GM21423 (cell line): Measurements from ENCODE around the gene GGTA1.

ENCODE experiments used
- ATAC-seq: cut with Tn5 transposase; IDR thresholded peaks from one replicate; pipeline ENCODE4 v1.9.1; 2021; ENCODE audit warnings: mild to moderate bottlenecking, moderate library complexity; ENCODE audit not compliant: unreplicated experiment

The GGTA1 gene

DNA sequence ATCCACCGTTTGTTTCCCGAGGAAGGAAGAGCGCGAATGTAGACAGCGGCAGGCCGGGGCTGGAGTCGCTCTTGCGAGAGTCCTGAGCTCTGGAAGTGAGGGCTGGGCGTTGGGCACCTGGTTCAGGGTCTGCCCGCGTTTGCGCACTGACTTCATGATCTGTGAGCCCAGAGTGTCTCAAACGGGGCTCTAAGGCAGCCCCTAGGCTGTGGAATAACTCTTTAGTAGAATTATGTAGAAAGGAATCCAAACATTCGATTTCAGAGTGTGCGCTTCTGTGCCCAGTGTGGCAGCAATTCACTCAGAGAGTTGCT is 478 bp upstream of the GGTA1 start:
- no peak for ATAC-seq

DNA sequence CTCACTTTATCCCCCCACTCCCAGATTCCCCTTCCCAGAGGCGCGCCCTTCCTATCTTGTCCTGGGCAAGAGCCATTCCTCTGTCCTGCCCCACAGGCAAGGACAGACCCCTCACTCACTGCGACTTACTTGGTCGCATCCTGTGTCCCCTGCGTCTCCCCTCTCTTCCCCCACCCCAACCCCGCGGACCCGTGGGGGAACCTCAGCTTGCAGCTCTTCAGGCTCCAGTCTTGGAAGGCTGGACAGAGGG is 542 bp downstream of the GGTA1 start:
- no peak for ATAC-seq

DNA sequence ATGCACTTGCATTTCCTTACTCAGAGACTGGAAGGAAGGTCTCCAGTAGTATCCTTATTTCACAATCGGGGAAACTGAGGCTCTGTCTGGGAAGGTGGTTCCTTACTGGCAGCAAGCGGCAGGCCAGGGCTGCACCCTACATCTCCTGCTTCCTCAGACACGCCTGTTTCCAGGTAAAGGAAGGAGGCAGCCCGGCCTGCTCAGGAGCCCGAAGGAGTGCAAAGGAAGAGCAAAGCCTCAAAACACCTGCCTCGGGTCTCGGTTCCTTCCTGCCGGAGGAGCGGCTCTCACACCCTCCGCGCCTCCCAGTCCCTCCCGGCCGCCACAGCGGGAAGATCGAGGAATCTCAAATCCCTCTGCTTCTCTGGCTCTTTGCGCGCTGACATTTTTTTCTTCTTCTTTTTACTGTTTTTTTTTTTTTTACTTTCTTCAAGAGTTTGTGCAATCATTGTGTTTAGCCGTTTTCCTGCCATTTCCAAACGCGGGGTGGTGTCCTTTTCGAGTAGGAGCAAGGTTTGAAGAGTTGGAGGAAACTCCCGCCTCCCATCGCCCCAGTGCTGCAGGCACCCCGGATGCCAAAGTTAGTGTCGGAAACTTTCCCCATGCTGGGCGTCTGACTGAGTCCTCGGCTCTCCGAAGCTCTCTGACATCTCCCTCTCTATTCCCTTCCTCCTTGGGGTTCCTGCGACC is 1.0 kb downstream of the GGTA1 start:
- ATAC-seq = no peak

DNA sequence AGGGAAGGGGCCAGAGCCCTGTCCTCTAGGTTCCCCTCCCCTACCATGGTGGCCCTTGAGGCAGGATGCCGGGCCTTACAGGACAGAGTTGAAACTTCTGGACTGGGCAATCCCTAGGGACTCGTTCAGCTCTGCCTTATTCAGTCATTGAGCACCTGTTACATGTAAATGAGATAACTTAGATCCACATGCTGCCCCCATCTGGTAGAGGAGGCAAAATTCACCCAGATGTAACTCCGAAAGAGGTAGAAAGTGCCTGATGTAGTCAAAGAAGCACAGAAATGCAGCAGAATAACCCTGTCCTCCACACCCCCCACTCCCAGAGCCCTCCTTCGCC is 1.5 kb downstream of the GGTA1 start:
- peak; percentile 76 for ATAC-seq

DNA sequence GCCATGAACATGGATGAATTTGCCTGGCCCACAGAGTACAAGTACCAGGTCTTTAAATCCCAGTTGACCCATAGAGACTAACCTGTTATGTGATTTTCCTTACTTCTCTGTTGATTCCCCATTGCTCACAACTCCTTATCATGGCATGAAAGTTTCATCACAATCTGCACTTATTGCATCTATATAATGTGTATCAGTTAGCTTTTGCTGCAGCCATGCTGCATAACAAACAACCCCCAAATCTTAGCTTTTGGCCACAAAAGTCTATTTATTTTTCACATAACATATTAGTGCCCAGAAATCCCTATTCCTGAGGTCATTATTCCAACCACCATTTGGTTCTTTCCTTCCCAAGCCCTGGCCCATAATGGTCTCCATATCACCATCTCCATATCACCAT is 3.7 kb downstream of the GGTA1 start:
- no peak for ATAC-seq

DNA sequence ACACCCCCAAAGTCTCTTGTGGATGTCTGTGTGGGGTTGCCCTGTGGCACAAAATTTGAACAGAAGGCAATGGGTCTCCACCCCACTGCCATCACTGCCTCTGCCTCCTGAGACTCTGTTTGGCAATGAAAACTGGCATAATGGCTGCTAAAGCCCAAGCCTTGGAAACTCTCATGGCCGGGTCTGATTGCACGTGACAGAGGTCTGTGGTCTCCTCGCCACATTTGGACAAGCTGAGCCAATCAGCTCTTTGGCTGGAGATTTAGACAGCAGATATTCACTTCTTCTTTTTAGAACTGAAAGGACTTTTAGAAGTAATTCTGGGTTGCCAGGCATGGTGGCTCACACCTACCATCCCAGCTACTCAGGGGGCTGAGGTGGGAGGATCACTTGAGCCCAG is 5.5 kb downstream of the GGTA1 start:
- no peak for ATAC-seq

DNA sequence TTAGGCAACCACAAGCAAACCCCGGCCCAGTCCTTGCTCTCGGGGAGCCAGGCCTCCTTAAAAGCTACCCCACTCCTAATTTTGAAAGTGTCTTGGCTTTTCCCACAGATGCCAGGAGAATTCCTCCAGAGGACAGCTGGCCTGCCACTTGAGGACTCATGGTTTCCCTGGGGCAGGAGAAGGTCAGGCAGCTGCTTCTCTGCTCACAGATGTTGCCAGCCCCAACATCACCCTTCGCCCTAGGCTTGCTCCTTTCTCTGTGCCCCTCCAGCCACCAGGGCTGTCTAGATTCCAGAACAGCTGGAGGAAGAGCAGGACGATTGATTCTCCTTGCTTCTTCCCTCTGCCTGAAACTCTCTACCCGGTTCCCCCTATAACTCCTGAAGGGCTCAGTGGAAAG is 8.5 kb downstream of the GGTA1 start:
- ATAC-seq = no peak

DNA sequence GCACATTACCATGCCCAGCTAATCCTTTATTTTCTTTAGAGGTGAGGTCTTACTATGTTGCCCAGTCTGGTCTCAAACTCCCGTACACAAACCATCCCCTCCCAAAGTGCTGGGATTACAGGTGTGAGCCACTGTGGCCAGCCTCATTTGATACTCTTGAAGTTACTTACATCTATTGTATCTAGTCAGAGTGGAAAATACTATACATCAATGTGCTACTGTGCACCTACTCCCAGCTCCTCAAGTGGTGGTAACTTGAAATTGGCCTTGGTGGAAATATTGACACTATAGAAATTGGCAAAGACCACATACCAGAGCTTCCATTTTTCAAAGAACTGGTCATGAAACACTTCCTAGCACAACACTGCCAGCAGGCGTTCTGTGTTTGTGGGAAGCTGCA is 10.3 kb downstream of the GGTA1 start:
- ATAC-seq = no peak

DNA sequence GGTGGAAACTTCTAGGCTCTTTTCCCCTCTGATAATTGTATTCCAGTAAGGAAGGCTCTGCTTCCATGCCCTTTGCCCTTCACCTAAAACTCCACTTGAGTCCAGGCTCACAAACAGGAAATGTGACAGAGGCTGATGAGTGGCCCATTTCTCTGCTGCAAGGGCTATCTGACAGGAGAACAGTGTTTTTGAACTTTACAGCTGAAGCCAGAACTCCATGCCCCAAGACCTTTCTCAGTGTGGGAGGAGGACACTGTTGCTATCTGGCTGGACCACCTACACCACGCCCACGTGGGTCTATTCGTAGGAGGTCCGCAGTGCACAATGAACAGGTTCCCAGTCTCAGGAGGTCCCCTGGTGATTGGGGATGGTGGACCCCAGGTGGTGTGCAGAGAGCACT is 13.6 kb downstream of the GGTA1 start:
- no peak for ATAC-seq

DNA sequence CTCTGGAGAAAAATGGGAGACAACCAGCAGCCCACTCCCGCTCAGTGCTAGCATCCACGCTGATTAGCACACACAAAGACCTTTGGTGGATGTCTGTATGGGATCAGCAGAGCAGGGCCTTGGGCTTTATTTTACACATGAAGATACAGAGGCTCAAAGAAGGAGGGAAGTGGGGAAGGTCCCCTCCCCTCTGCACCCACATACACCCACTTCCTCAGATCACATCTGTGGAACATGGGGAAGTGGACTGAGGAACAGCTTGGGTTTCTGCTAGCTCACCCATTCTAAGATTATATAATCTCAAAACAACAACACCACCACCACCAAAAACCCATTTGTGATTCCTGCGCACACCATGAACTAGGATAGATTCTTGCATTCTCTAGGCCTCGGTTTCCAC is 14.0 kb downstream of the GGTA1 start:
- ATAC-seq = no peak

DNA sequence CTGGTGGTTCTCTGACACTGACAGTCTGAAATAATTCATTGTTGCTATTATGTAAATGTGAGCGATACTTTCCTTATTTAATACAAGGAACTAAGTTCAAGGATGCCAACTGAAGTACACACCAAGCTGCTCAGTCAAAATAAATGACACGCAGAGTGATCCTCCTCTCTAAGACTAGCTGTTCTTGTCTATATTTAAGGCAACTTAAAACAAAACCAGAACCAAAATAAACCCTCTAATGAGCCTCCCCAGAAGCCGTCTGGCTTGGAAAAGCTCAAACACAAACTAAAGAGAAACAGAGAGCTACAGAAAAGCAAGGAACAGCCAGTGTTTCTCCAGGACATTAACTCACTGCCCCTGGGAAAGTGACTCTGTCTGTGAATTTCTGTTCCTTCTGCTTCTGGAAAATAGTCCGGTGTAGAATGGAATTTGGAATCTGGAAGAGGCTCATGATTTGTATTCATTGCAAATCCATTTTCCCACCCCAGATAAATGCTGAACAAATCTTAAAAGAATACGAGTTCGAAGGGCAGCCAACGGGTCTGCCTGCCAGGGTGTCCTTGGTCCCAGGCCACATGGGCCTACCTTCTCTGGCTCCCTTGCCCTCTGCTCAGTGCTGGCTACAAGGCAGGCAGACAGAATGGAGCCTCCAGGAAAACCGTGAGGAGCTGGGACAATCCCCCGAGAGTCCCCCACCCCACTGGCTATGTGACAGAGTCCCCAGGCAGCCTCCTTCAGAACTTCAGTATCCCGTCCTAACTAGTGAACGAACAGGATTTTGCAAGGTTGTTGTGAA is 14.8 kb downstream of the GGTA1 start:
- no peak for ATAC-seq

DNA sequence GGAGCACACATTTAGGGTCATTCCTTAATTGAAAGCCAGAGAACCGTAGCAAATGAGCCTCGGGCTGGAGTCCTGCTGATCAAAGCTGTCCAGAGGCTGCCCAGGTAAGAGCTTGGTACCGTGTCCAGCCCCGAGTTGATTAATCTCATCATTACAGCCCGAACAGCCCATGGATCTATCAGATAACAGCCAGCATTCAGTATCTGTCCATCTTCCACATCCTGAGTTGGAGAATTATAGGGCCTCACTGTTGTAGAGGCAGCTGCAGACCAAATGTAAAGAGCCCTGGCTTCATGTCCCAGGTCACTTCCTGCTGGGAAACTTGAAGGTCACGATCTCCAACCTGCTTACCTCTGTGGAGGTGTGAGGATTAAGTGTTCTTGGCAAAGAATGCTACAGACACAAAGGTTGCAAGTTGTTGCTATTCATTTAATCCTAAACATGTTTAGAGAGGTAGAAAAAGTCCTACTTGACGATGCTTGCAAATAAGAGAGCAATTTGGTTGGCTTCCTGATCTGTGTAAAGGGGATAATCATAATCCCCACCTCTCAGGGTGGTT is 16.1 kb downstream of the GGTA1 start:
- ATAC-seq = no peak

DNA sequence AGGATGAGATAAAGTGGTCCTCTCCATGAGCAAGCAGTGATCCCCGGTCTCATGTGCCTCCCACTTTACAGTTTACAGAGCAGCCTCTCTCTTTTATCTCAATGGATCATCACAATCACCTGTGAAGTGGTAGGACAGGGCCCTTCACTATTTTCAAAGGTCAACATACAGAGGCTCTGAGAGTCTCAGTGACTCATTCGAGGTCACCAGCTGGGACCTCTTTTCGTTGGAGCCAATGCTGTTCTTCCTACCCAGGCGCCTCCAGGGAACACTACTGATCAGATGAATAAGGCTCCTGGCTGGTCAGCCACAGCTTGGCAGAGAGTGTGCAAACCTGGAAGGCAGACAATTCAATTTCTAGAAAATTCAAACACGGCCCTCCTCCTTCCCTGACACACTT is 16.6 kb downstream of the GGTA1 start:
- ATAC-seq = no peak

DNA sequence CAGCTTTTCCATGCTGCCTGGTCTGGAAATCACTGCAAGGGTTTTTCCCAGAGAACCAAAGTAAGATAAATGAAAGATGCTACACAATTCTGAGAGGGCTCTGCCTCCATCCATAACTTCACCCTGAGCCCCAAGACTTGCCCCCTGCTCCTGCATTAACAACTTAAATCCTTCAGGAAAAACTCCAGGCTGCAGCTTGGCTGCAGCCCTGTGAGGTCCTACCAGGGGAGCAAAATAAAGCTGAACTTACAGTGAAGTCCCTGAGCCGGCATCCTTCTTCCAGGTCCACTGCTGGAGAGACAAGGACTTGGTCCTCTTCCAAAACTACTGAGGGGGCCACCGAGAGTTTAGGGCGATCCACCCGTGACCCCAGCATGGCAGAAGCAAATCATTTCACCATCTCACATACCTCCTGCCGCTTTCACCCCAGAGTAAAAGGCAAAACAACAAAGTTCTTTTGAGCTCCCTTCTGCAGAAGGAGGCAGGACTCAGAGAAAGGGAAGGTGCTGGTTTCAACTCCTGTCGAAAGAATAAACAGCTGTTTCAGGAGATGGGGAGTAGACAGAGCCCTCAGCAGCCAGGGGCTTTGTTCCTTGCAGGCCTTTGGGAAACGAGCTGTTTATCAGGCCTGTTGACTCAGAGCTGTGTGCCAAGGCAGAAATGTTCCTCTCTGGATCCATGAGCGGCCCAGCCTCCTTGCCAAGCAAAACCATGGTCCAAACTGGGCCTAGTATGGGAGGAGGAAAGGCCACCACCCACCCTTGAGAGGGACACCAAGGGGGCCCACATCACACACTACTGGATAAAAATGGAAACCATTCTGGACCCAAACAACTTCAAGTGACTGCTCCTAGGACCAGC is 20.6 kb downstream of the GGTA1 start:
- no peak for ATAC-seq

DNA sequence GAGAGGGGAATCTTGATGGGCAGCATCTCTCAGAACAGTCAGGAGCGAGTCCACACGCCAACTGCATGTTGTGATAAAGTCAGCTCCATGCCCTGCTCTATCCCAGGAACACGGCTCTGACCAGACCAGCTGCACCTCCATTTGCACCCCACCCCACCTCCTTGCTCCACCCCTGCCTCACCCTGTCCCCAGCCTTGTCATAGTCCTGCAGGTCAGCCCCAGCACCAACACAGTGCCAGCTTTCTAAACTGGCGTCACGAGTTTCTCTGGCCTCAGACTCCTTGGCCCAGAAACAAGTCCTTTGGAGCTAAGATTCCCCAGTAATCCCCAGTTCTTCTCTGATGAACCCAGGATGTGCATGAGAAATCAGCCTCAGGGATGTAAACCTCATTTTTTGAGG is 23.5 kb downstream of the GGTA1 start:
- ATAC-seq = no peak

DNA sequence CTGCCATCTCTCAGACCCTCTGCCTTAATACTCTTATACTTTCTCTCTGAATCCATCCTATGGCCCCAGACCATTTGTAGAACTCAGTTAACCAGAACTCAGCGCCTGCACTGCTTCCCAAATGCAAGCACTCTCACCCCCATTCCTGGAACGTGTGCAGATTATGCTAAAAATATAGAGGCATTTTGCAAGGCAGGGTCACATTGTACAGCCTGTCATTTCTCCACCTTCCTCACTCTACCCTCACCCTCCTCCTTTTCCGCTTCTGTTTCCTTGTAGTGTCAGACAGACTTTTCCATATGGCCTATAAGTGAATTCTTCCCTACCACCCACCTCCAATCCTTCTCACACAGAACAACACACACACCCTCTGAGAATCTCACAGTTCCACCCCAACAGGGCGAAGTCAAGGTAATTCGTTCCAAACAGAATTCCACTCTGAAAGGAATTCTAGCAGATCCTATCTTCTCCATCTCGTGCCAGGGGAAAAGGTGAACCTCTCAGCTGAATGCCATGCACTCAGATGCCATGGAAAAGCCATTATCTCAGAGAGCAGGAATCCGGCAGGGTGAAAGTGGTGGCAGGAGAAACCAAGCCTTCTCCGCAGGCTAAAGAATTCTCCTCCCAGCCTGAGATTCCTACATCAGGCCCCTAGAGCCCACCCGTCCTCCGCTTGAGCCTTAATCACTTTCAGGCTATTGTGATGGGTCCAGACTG is 25.3 kb downstream of the GGTA1 start:
- ATAC-seq = no peak

DNA sequence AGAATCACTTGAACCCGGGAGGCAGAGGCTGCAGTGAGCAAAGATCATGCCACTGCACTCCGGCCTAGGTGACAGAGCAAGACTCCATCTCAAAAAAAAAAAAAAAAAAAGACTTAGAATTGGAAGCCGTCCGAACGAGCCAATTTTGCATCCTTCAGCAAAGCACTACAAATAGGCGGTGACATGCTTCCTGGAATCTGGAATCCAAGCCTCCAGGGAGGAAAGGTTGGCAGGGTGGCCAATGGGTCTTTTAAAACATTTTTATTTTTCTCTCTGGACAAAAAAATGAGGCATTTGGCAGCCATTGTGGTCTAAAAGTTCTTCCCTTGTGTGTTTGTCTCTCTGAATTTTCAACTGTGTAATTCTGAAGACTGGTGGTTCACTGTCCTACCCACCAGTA is 26.4 kb downstream of the GGTA1 start:
- ATAC-seq = no peak

DNA sequence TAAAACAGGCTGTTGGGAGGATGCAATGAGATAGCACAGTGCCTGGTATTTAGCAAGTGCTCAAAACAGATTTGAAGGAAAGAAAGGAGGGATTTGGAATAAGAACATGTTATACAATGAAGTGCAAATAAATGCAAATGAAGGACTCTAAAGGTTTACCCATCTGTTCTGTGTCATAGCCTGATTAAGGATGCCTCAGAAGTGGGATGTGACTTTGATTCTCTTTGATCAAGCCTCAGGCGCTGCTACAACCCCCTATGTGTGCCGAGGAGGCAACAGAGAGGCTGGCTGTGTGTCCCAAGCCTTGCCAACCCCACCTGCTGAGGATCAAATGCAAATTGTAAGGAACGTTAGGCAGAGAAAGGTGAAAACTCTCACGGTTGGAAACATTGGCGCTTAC is 27.2 kb downstream of the GGTA1 start:
- no peak for ATAC-seq

DNA sequence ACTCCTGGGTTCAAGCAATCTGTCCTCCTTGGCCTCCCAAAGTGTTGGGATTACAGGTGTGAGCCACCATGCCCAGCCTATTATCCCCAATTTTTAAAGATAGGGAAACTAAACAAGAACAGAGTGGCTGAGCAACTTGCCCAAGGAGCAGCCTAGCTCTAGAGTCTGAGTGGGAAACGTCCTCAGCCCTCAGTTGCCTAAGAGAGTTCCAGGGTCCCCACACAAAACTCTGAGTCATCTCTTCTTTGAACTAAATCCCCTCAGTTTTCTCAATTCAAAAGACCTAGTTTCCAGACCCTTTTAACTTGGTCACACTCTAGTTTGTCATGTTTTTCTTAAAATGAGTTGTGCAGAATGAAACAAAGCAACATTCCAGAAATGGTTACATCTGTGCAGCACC is 33.5 kb downstream of the GGTA1 start:
- no peak for ATAC-seq

DNA sequence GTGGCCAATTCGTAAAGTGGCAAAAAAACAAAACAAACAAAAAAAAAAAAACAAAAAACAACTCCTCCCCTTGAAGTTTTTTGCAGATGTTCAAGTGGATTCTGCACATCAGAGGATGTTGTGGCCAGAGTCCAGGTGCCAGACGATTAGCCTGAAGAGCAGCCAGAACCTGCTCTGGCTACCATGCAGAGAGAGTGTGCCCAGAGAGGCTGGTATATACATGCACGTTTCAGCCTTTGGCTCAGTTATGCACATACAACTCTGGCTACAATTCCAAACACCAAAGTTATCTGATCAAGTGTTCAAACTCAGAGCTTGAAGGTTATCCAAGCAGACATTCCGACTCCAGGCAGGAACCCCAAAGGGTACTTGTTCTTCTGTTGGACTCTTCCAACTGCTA is 34.7 kb downstream of the GGTA1 start:
- ATAC-seq = no peak

DNA sequence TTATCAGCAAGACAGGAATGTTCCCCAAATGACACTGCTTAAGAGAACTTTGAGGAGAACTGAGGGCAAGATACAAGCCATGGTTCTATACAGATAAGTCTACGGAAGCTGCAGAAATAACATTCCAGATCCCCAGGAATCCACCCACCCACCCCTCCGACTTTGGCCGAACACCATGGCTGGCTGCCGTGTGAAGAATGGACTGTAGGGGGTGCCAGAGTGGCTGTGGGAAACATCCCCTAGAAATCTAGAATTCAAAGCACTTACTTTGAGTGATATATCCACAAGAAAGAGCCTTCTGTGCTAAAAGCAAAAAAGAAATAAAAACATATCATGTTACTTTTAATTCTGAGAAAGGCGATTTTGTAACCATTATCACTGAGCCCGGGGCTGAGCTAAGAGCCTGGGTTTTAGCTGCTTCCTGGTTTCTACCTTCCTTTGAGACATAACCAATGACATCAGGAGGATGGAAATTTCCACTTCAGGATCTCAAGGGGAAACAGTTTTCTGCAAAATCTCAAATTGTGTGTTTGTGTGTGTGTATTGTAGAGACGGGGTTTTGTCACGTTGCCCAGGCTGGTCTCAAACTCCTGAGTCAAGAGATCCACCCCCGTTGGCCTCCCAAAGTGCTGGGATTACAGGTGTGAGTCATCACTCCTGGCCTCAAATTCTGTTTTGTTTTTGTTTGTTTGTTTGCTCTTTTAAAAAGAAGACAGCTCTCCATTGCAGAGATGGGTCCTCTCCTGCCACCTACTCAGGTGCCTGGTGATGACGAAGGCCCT is 36.4 kb downstream of the GGTA1 start:
- no peak for ATAC-seq
